CD4-positive, alpha-beta T cell treated with Interferon gamma for 1 hour (primary cell): Measurements from ENCODE around the gene CDK9.

Experiments used
- DNase-seq: peaks from one replicate; pipeline ENCODE4 v3.0.0-alpha.2; 2020

CDK9 gene

GRCh38 chr9:127780909-127781308 lies 4.9 kb upstream of the CDK9 start:
- peak; percentile 59 for DNase-seq

DNA sequence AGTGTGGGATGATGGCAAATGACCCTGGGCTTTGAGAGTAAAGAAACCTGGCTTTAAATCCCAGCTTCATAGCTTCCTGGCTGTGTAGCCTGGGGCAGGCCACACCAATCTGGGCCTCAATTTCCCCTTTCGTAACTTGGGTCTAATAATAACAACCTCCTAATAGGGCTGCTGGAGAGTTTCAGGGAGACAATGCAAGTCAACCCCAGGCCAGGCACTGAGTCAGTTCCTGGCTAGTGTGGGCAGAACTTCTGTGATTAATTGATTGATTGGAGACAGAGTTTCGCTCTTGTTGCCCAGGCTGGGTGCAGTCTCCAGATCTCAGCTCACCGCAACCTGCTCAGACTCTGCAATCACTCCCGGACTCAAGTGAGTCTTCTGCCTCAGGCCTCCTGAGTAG lies 4.0 kb upstream of the CDK9 start:
- DNase-seq, result no peak

DNA sequence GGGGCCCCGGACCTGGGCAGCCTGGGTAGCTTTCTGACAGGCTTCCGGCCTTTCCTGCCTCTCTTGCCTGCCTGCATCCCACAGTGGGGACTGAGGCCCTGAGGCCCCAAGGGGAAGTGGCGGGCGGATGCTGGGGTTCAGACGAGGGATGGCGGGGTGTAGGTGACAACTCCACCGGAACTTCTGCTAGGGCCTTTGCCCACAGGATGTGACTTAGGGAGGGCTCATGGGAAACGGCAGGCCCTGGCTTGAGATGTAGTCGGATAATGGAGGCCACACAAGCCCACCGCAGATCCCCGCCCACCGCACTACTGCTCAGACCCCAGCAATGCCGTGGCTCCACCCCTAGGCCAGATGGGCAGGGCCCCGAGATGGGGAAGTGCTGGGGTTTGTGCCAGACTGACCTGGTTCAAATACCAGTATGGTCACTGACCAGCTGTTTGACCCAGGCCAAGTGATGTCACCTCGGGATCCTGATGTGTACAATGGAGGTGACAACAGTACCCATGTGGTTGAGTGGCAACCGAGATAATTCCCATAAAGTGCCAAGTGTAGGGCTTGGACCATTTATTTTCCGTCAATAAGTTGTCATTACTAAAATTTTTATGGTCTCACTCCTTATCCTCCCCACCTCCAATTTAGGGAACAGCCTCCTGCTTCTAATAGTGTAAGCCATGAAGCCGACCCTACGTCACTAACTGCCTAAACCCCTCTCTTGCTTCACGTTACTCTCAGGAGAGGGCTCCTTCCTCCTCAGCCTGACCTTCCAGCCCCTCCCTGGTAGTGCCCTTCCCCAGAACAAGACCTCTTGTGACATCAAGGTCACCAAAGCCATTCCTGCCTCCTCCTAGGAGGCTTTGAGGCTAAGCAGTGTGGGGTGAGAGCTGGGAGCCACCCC lies 2.5 kb upstream of the CDK9 start:
- DNase-seq, result peak; percentile 88

- DNase-seq, result peak; percentile 89
Measured at GRCh38 chr9:127785023-127785932, 556 bp upstream of the CDK9 start.

DNA sequence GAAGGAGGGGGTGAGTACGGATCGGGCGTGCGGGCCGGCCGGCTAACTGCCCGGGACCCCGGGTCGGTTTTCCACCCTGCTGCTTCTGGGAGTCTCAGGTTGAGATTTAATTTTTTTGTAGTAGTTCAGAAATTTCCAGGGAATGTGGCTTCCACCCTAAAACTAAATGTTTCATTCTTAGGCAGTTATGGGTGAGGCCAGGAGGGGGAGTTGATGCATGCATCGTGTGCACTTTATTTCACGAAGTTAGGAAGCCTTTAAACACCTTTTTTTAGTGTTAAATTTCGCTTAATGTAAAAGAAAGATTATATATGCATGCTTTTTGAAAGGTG lies 905 bp downstream of the CDK9 start:
- DNase-seq, result no peak

DNA sequence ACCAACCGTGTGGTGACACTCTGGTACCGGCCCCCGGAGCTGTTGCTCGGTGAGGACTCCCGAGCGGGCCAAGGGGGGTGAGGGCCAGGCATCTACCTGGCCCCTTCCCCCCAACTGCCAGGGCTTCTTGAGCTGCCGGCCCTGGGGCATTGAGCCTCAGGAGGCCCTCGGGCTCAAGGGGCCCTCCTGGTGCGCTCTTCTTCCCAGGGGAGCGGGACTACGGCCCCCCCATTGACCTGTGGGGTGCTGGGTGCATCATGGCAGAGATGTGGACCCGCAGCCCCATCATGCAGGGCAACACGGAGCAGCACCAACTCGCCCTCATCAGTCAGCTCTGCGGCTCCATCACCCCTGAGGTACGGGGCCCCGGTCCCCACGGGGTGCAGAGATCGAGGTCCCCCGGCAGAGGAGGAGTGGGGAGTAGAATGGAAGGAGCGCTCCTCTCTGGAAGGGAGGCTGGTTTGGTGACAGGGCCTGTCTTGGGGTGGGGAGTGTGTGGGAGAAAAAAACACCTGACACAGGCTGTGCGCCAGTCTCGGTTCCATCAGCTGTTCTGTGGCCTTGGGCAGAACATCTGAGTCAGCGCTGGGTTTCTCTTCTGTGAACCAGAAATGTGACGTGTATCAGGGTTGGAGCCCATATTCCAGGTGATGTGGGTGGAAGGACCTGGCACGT lies 2.6 kb downstream of the CDK9 start:
- DNase-seq, result no peak

DNA sequence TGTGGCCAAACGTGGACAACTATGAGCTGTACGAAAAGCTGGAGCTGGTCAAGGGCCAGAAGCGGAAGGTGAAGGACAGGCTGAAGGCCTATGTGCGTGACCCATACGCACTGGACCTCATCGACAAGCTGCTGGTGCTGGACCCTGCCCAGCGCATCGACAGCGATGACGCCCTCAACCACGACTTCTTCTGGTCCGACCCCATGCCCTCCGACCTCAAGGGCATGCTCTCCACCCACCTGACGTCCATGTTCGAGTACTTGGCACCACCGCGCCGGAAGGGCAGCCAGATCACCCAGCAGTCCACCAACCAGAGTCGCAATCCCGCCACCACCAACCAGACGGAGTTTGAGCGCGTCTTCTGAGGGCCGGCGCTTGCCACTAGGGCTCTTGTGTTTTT lies 3.3 kb downstream of the CDK9 start:
- no peak for DNase-seq

DNA sequence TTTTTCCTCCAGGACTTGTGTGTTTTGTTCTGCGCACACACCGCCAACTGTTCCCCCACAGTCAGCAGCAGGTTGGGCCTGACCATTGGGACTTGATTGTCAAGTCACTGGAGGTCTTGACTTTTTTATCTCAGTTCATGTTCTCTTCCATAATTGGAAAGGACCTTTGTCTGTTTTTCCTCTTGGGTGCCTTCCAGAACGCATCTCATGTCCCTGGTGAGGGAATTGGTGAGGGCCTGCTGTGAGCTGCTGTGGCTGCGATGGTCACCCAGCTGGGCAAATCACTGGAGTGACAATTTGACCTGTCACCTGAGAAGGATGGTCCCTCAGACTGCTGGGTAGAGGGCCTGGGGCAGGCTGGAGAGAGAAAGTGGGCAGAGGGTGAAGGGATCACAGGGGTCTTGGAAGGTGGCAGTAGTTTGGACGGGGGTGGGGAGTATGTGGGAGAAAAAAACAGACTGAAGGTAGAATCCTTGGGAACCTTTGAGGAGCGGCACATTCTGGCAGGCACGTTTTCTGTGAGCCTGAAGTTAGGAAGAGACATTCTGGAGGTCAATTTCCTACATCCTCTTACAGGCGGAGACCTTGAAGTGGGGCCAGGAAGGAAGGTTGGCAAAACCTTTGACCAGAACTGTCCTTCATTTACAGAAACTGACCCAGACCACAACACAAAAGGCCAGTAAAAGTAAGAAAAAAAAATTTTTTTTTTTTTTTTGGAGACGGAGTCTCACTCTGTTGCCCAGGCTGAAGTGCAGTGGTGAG lies 4.4 kb downstream of the CDK9 start:
- no peak for DNase-seq

DNA sequence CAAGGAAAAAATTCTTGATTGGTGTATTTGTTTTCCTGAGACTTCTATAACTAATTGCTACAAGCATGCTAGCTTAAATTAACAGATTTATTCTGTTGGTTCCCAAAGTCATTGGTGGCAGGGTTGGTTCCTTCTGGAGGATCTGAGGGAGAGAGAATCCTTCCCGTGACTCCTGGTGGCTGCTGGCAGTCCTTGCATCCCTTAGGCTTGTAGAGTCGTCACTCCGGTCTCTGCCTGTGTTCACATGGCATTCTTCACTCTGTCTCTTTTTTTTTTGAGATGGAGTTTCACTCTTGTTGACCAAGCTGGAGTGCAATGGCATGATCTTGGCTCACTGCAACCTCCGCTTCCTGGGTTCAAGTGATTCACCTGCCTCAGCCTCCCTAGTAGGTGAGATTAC lies 5.3 kb downstream of the CDK9 start:
- DNase-seq, result no peak

- DNase-seq, result no peak
Measured at GRCh38 chr9:127792417-127793031, 6.7 kb downstream of the CDK9 start.

- no peak for DNase-seq
Measured at GRCh38 chr9:127793093-127793708, 7.4 kb downstream of the CDK9 start.

GRCh38 chr9:127794001-127794791 lies 8.4 kb downstream of the CDK9 start:
- no peak for DNase-seq

GRCh38 chr9:127796225-127796813 lies 10.5 kb downstream of the CDK9 start:
- no peak for DNase-seq

DNA sequence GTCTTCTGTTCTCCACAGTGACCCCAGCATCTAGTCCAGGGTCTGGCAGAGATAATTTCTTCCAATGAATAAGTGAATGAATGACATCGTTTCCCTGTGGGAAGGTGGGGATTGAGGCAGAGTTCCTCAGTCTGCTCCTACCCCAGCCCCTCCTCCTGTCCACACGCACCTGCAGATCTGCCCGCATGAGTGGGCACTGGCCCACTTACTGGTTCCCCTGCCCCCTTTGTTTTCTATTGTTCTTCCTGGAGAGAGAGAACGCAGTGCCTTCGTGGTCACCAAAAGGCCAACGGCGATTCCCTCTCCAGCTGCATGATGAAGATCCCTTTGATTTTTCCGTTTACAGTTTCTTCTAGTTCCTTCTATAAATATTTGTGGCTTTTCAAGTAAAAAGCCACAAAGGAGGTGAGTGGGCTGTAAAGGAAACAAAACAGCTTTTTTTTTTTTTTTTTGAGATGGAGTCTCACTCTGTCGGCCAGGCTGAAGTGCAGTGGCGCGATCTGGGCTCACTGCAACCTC lies 11.1 kb downstream of the CDK9 start:
- no peak for DNase-seq

DNA sequence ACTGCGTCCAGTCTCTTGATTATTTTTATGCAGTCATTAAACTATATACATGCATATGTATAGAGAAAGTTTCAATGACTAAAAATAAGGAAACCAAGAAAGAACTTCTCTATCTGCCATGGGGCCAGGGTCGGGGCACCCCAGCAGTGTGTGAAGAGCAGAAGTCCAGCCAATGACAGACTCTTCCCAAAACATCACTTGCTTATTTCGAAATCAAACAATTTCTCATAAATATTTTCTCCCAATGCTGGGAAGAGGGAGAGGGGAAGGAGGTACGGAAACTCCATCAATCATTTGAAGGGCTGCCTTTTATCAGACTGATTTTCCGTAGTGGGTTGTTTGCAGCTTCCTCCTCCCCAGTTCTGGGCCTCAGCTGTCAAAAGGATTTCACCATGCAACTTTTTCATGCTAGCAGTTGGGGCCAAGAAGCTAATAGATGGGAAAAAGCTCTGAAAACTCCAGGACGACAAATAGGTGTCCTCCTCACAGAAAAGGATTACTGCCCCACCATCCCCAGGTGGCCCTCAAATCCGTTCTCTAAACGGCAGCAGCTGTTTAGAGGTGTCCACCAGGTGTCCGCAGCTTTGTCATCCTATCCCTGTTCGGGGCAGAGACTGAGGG lies 16.2 kb downstream of the CDK9 start:
- peak; percentile 39 for DNase-seq

DNA sequence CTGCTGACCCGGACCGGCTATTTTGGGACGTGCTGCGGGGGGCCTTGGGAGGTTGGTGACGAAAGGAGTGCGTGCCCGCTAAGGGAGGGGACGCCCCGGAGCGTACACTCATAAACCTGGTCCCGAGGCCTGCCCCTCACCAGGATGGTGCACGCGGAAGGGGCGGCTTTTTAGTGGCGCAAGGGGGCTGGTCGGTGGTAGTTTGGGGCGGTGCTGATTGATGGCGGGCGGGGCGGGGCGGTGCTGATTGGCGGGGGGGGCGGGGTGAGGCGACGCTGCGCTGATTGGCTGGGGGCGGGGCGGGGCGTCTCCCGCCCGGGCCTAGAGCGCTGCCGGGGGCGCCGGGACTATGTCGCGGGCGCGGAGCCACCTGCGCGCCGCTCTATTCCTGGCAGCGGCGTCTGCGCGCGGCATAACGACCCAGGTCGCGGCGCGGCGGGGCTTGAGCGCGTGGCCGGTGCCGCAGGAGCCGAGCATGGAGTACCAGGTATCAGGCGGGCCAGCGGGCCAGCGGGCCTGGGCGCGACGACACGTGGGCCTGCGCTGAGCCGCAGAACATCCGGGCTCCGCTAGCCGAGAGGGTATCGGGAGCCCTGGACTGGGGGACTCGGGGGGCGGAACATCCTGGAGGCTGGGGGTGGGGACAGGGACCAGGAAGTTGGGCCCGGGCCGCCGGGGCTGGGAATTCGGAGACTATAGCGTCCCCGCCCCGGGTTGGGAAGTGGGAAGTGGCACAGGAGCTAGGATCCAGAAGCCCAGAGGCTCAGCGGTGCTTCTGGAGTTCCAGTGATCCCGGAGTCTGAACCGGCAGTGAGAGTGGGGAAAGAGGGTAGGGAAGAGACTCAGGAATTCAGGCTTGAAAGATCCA lies 17.0 kb downstream of the CDK9 start, which contains the start of gene FPGS:
FPGS (plus strand) TSS at position 307 of the 868 bp plus-strand sequence; CDS start at position 350, 43 bp downstream.
- peak; percentile 84 for DNase-seq

GRCh38 chr9:127803507-127804352 lies 17.9 kb downstream of the CDK9 start:
- DNase-seq, result no peak

- DNase-seq, result no peak
Measured at GRCh38 chr9:127805620-127806019, 19.8 kb downstream of the CDK9 start.
